ENCODE results near the gene AMER1.

AMER1 gene

GRCh38 chrX:64192040-64192439, 13.5 kb downstream of the AMER1 start:
- Mint-ChIP-seq H3K27me3 (no peaks in the 10 kb centered on the region), H3K36me3 (ENCODE audit: low read depth) (peaks cover 31% of the 10 kb centered on the region), H3K4me1 (ENCODE audit: low read depth) (no peaks in the 10 kb centered on the region), H3K9me3 (no peaks in the 10 kb centered on the region), H3K27ac (no peak overlapping the region), H3K4me3 (no peak overlapping the region)
- no peak for DNase-seq

DNA sequence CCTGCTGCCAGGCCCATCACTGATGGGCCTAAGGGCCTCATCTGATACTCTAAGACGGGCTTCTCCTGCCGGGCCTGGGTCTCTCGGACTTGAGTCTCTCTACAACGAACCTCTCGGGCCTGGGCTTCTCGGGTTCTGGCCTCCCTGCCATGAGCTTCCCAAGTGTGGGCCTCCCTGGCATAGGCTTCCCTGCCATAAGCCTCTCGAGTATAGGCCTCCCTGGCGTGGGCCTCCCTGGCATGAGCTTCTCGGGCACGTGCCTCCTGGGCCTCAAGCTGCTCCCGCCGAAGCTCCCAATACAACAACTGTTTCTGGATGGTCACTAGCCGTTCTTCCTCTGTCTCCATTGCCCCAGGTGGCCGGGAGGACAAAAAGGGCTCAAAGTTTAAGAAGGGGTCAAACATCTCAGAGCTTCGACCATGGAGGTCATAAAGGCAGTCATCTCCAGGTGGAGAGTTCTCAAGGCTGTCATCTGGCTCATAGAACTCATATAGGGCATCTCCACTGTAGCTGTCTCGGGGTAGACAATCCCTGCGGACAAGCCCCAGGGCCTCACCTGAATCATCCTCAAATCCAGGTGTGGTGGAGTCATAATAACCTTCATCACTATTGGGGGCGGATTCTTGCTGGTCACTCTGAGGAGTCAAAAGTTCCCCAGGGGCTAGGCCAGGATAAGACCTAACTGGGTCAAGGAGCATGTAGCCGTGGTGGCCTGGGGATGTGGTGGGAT, 14.1 kb downstream of the AMER1 start:
- H3K36me3 Mint-ChIP-seq (ENCODE audit: low read depth), result peaks cover 31% of the 10 kb centered on the region
- H3K4me3 Mint-ChIP-seq, result no peak overlapping the region
- no peaks in the 10 kb centered on the region for H3K27me3 Mint-ChIP-seq
- no peaks in the 10 kb centered on the region for H3K9me3 Mint-ChIP-seq
- no peak for DNase-seq
- no peaks in the 10 kb centered on the region for H3K4me1 Mint-ChIP-seq (ENCODE audit: low read depth)
- H3K27ac Mint-ChIP-seq, result no peak overlapping the region

- Mint-ChIP-seq H3K36me3 (ENCODE audit: low read depth) (peaks cover 31% of the 10 kb centered on the region), H3K27ac (no peak overlapping the region), H3K4me3 (no peak overlapping the region), H3K4me1 (ENCODE audit: low read depth) (no peaks in the 10 kb centered on the region), H3K9me3 (no peaks in the 10 kb centered on the region), H3K27me3 (no peaks in the 10 kb centered on the region)
- DNase-seq, result no peak
Measured at GRCh38 chrX:64190136-64190740, 15.3 kb downstream of the AMER1 start.

GRCh38 chrX:64188901-64189300, 16.6 kb downstream of the AMER1 start:
- no peak overlapping the region for H3K27ac Mint-ChIP-seq
- H3K4me3 Mint-ChIP-seq, result no peak overlapping the region
- H3K4me1 Mint-ChIP-seq (ENCODE audit: low read depth), result no peaks in the 10 kb centered on the region
- peaks cover 31% of the 10 kb centered on the region for H3K36me3 Mint-ChIP-seq (ENCODE audit: low read depth)
- no peaks in the 10 kb centered on the region for H3K9me3 Mint-ChIP-seq
- DNase-seq, result no peak
- H3K27me3 Mint-ChIP-seq, result peaks cover 3% of the 10 kb centered on the region

DNA sequence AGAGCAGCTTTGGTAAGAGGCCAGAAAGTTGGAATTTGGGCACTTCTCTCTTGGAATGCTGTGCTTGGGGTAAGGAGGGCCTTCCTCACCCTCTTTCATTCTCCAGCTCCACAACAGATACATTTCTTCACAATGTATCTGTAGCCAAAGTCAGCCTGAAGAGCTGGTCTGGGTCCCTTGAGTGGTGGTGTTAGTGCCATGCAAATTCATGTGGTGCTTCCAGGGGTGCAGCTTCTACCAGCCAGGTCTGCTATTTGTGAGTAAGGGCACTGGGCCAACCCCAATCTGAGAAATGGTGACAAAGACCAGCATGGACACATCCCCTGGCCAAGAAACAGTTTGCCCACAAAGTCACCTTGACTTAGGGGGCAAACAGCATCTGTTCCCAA, 17.8 kb downstream of the AMER1 start:
- Mint-ChIP-seq H3K4me1 (ENCODE audit: low read depth) (no peaks in the 10 kb centered on the region), H3K4me3 (no peak overlapping the region), H3K9me3 (no peaks in the 10 kb centered on the region), H3K27me3 (peaks cover 3% of the 10 kb centered on the region), H3K27ac (no peak overlapping the region), H3K36me3 (ENCODE audit: low read depth) (peaks cover 27% of the 10 kb centered on the region)
- no peak for DNase-seq

DNA sequence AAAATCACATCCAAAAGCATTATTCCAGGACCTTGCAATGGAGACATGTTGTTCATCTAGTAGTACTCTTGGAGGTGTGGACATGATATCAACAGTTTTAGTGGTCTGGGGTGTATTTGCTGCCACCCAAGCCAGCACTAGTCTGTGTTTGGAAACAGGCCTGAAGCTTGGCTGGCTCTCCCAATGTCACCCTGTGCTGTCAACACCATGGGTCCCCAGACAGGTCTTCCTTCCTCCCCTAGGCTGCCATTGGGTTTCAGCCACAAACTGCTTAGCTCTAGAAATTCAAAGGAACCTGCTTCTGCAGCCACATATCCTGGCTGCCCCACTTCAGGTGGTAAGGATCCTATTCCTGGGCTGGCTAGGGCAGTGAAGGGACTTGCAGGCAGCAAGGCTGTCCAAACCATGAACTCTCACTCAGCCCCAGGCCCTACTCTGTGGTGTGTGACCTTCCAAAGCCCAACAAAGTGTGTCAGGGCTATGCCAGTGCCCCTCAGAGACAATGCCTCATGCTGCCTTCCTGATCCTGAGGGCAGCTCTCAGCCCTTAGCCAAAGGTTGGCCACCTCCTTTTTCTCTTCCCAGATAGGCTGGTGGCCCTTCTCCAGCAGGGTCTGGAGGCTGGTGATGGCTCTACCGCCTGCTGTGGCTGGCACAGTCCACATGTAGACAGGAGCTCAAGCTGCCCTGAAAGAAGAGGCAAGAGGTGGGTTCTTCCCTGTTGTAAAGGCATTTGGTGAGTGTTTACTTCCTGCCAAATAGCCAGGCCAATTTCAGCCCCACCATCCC, 18.3 kb downstream of the AMER1 start:
- Mint-ChIP-seq H3K9me3 (no peaks in the 10 kb centered on the region), H3K27ac (no peak overlapping the region), H3K4me3 (no peak overlapping the region), H3K27me3 (peaks cover 3% of the 10 kb centered on the region), H3K4me1 (ENCODE audit: low read depth) (no peaks in the 10 kb centered on the region), H3K36me3 (ENCODE audit: low read depth) (peaks cover 21% of the 10 kb centered on the region)
- no peak for DNase-seq

DNA sequence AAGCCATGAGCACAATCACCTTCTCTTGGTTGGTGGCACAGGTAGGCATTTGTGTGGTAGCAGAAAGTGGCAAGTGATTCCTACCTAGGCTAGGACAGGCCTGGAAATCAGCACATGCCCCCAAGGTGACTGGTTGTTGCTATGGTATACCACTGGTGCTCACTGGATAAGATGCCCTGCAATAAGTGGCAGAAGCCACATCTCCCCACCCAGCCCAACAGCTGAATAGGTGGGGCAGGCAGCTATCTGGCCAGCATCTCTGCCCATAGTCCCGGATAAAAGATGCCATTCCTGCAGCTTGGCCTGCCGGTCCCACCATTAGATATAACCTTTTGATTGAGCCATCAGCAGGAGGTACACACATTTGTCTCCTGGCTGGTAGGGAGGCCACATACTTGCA, 21.1 kb downstream of the AMER1 start:
- Mint-ChIP-seq H3K9me3 (no peaks in the 10 kb centered on the region), H3K36me3 (ENCODE audit: low read depth) (no peaks in the 10 kb centered on the region), H3K4me1 (ENCODE audit: low read depth) (no peaks in the 10 kb centered on the region), H3K27me3 (peaks cover 3% of the 10 kb centered on the region), H3K27ac (no peak overlapping the region), H3K4me3 (no peak overlapping the region)
- no peak for DNase-seq

GRCh38 chrX:64182208-64182607, 23.3 kb downstream of the AMER1 start:
- no peak overlapping the region for H3K27ac Mint-ChIP-seq
- DNase-seq, result no peak
- H3K9me3 Mint-ChIP-seq, result no peaks in the 10 kb centered on the region
- peaks cover 3% of the 10 kb centered on the region for H3K27me3 Mint-ChIP-seq
- no peaks in the 10 kb centered on the region for H3K4me1 Mint-ChIP-seq (ENCODE audit: low read depth)
- H3K36me3 Mint-ChIP-seq (ENCODE audit: low read depth), result no peaks in the 10 kb centered on the region
- H3K4me3 Mint-ChIP-seq, result no peak overlapping the region

GRCh38 chrX:64176876-64177275, 28.6 kb downstream of the AMER1 start:
- H3K27me3 Mint-ChIP-seq, result peaks cover 6% of the 10 kb centered on the region
- no peaks in the 10 kb centered on the region for H3K36me3 Mint-ChIP-seq (ENCODE audit: low read depth)
- H3K4me1 Mint-ChIP-seq (ENCODE audit: low read depth), result no peaks in the 10 kb centered on the region
- DNase-seq, result no peak
- H3K27ac Mint-ChIP-seq, result no peak overlapping the region
- no peak overlapping the region for H3K4me3 Mint-ChIP-seq
- H3K9me3 Mint-ChIP-seq, result no peaks in the 10 kb centered on the region

GRCh38 chrX:64169988-64170387, 35.5 kb downstream of the AMER1 start:
- Mint-ChIP-seq H3K36me3 (ENCODE audit: low read depth) (no peaks in the 10 kb centered on the region), H3K9me3 (no peaks in the 10 kb centered on the region), H3K4me3 (no peak overlapping the region), H3K4me1 (ENCODE audit: low read depth) (no peaks in the 10 kb centered on the region), H3K27ac (no peak overlapping the region), H3K27me3 (peaks cover 32% of the 10 kb centered on the region)
- no peak for DNase-seq

- no peaks in the 10 kb centered on the region for H3K4me1 Mint-ChIP-seq (ENCODE audit: low read depth)
- no peaks in the 10 kb centered on the region for H3K36me3 Mint-ChIP-seq (ENCODE audit: low read depth)
- peaks cover 2% of the 10 kb centered on the region for H3K9me3 Mint-ChIP-seq
- H3K27ac Mint-ChIP-seq, result no peak overlapping the region
- H3K27me3 Mint-ChIP-seq, result peaks cover 63% of the 10 kb centered on the region
- DNase-seq, result no peak
- H3K4me3 Mint-ChIP-seq, result no peak overlapping the region
Measured at GRCh38 chrX:64152857-64153256, 52.7 kb downstream of the AMER1 start.

DNA sequence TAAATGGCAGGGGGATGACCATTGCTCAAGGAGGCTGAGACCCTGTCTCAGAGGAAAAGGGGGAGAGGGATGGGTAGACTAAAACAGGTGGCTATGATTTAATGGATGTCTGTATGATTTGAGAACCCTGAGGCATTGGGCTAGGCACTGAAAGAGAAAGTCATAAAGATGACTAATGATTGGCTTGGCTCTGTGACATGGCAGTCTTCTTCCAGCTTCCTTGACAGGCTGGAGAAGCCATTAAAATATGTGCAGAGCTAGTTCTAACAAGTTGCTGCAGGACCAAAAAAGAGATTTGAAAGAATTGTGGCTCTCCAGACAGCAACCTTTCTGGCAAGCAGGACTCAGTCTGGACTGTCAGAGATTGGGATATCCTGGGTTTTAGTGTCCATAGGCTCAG, 53.6 kb downstream of the AMER1 start:
- DNase-seq, result no peak
- Mint-ChIP-seq H3K4me1 (ENCODE audit: low read depth) (no peaks in the 10 kb centered on the region), H3K27ac (no peak overlapping the region), H3K27me3 (peaks cover 70% of the 10 kb centered on the region), H3K36me3 (ENCODE audit: low read depth) (no peaks in the 10 kb centered on the region), H3K4me3 (no peak overlapping the region), H3K9me3 (peaks cover 5% of the 10 kb centered on the region)

- peaks cover 68% of the 10 kb centered on the region for H3K27me3 Mint-ChIP-seq
- no peak for DNase-seq
- no peak overlapping the region for H3K27ac Mint-ChIP-seq
- no peaks in the 10 kb centered on the region for H3K4me1 Mint-ChIP-seq (ENCODE audit: low read depth)
- H3K9me3 Mint-ChIP-seq, result peaks cover 5% of the 10 kb centered on the region
- H3K4me3 Mint-ChIP-seq, result no peak overlapping the region
- no peaks in the 10 kb centered on the region for H3K36me3 Mint-ChIP-seq (ENCODE audit: low read depth)
Measured at GRCh38 chrX:64150775-64151174, 54.7 kb downstream of the AMER1 start.
